Measurements from ENCODE around the gene NME7.
A peak's percentile ranks its signal among the peaks of the same experiment; 100 is the strongest.
"Not testable (repeated sequence)": the region's sequence is repeated elsewhere in the genome, so short reads cannot be mapped to it uniquely, and the experiment has no call there.

The NME7 gene

GRCh38 chr1:169367686-169368405 lies at the start of gene NME7, which contains the start of gene BLZF1:
NME7 (minus strand) TSS chr1:169367797; CDS start chr1:169367710, 87 bp downstream.
BLZF1 (plus strand) TSS chr1:169368195; CDS start chr1:169369523, 1,328 bp downstream.
- DNase-seq (ENCODE audit: low read depth) = peak; percentile 98

GRCh38 chr1:169414952-169415351 lies 47.4 kb upstream of the NME7 start:
- DNase-seq (ENCODE audit: low read depth) = no peak

GRCh38 chr1:169408340-169408739 lies 40.7 kb upstream of the NME7 start:
- not testable (repeated sequence) for DNase-seq (ENCODE audit: low read depth)

GRCh38 chr1:169402578-169402977 lies 35.0 kb upstream of the NME7 start:
- DNase-seq (ENCODE audit: low read depth) = not testable (repeated sequence)

- peak; percentile 49 for DNase-seq (ENCODE audit: low read depth)
Observed at GRCh38 chr1:169395955-169396354, 28.4 kb upstream of the NME7 start.

- no peak for DNase-seq (ENCODE audit: low read depth)
Observed at GRCh38 chr1:169392406-169392805, 24.8 kb upstream of the NME7 start.

- no peak for DNase-seq (ENCODE audit: low read depth)
Observed at GRCh38 chr1:169390303-169390702, 22.7 kb upstream of the NME7 start.

- DNase-seq (ENCODE audit: low read depth) = no peak
Observed at GRCh38 chr1:169387399-169387798, 19.8 kb upstream of the NME7 start.

GRCh38 chr1:169383449-169383848 lies 15.9 kb upstream of the NME7 start:
- no peak for DNase-seq (ENCODE audit: low read depth)

- DNase-seq (ENCODE audit: low read depth) = no peak
Observed at GRCh38 chr1:169381162-169381561, 13.6 kb upstream of the NME7 start.

GRCh38 chr1:169371404-169371803 lies 3.8 kb upstream of the NME7 start:
- no peak for DNase-seq (ENCODE audit: low read depth)

- peak; percentile 26 for DNase-seq (ENCODE audit: low read depth)
Observed at GRCh38 chr1:169368406-169368769, 791 bp upstream of the NME7 start.

- DNase-seq (ENCODE audit: low read depth) = no peak
Observed at GRCh38 chr1:169367096-169367685, 406 bp downstream of the NME7 start.

- no peak for DNase-seq (ENCODE audit: low read depth)
Observed at GRCh38 chr1:169364948-169365347, 2.6 kb downstream of the NME7 start.

GRCh38 chr1:169363046-169363730 lies 4.4 kb downstream of the NME7 start:
- peak; percentile 97 for DNase-seq (ENCODE audit: low read depth)

GRCh38 chr1:169361281-169361680 lies 6.3 kb downstream of the NME7 start:
- peak; percentile 28 for DNase-seq (ENCODE audit: low read depth)

- no peak for DNase-seq (ENCODE audit: low read depth)
Observed at GRCh38 chr1:169360415-169360814, 7.2 kb downstream of the NME7 start.

GRCh38 chr1:169348383-169349036 lies 19.1 kb downstream of the NME7 start:
- peak; percentile 52 for DNase-seq (ENCODE audit: low read depth)

- no peak for DNase-seq (ENCODE audit: low read depth)
Observed at GRCh38 chr1:169347688-169348382, 19.8 kb downstream of the NME7 start.

GRCh38 chr1:169346036-169346589 lies 21.5 kb downstream of the NME7 start:
- no peak for DNase-seq (ENCODE audit: low read depth)

GRCh38 chr1:169345511-169345910 lies 22.1 kb downstream of the NME7 start:
- DNase-seq (ENCODE audit: low read depth) = no peak

- not testable (repeated sequence) for DNase-seq (ENCODE audit: low read depth)
Observed at GRCh38 chr1:169342096-169342495, 25.5 kb downstream of the NME7 start.
